Spleen (tissue), 11 donors: Measurements from ENCODE around the gene PRKCA. TPM values are rescaled to one million over a fixed set of nuclear protein-coding genes. Genes with fewer than 3 reads are reported as not detected.

Source experiments
- DNase-seq: peaks from one replicate; pipeline ENCODE4 v3.0.0-alpha.2; 2020
- H3K27ac ChIP-seq, 8 donors: fragments of 200-600 bp; sonication (generic) in 7 of 8; 1 replicate in 4 of 8; 2 replicates in 4 of 8; pipeline versions ENCODE4 v1.5.0 to v1.8.0; 2016 to 2021; ENCODE audit warnings: inconsistent platforms in 4 of 8, mild to moderate bottlenecking in 4 of 8, moderate library complexity in 1 of 8
- H3K27me3 ChIP-seq, 7 donors: fragments of 200-600 bp; sonication (generic) in 6 of 7; replicated peaks in 1 of 7; 1 replicate in 4 of 7; 2 replicates in 3 of 7; pipeline versions ENCODE4 v1.5.0 to v1.8.0; 2016 to 2021; ENCODE audit warnings: inconsistent platforms in 3 of 7, mild to moderate bottlenecking in 1 of 7
- H3K36me3 ChIP-seq, 6 donors: fragments of 200-600 bp; sonication (generic) in 5 of 6; 1 replicate in 4 of 6; 2 replicates in 2 of 6; pipeline versions ENCODE4 v1.5.0 to v1.8.0; 2016 to 2021; ENCODE audit warnings: inconsistent platforms in 2 of 6
- H3K4me1 ChIP-seq, 6 donors: fragments of 200-600 bp; sonication (generic) in 5 of 6; 1 replicate in 3 of 6; 2 replicates in 3 of 6; pipeline versions ENCODE4 v1.5.0 to v1.8.0; 2016 to 2021; ENCODE audit warnings: inconsistent platforms in 3 of 6
- H3K4me3 ChIP-seq, 8 donors: fragments of 200-600 bp; sonication (generic) in 7 of 8; 1 replicate in 4 of 8; 2 replicates in 4 of 8; pipeline versions ENCODE4 v1.5.0 to v1.8.0; 2016 to 2021; ENCODE audit warnings: inconsistent platforms in 4 of 8, mild to moderate bottlenecking in 4 of 8, moderate library complexity in 2 of 8
- H3K9me3 ChIP-seq, 8 donors: fragments of 200-600 bp; sonication (generic) in 7 of 8; 1 replicate in 4 of 8; 2 replicates in 4 of 8; pipeline versions ENCODE4 v1.5.0 to v1.8.0; 2016 to 2021; ENCODE audit warnings: inconsistent platforms in 4 of 8
- CTCF ChIP-seq, 11 experiments: fragments of 200-600 bp in 7 of 11; fragments of 450-650 bp in 4 of 11; sonication (generic) in 4 of 11; IDR thresholded peaks in 8 of 11; conservative IDR thresholded peaks in 3 of 11; 1 replicate in 7 of 11; 2 replicates in 4 of 11; pipeline versions ENCODE4 v1.4.0 to v1.8.0; 2016 to 2021; ENCODE audit warnings: antibody characterized with exemption in 11 of 11, inconsistent platforms in 4 of 11, mild to moderate bottlenecking in 1 of 11
- POLR2A ChIP-seq, 3 donors: fragments of 450-650 bp; IDR thresholded peaks; one replicate each; pipeline ENCODE4 v1.5.1; 2017; ENCODE audit warnings: antibody characterized with exemption in 3 of 3, mild to moderate bottlenecking in 1 of 3
- POLR2AphosphoS5 ChIP-seq, 3 donors: sonication (generic); formaldehyde crosslinking; IDR thresholded peaks; one replicate each; pipeline ENCODE4 v1.5.1; 2017; ENCODE audit warnings: antibody characterized with exemption in 3 of 3
- WGBS, 5 donors: extraction: QIAGEN DNeasy Blood & Tissue Kit in 3 of 5; methylation state at CpG; one replicate each; pipeline versions ENCODE4 v1.1.5 to v1.1.7; 2013 to 2018; 5-methylcytosine and 5-hydroxymethylcytosine counted together
- intact Hi-C: fragments of 100-400 bp; cut with DNase I; formaldehyde crosslinking; loops from one replicate; pipeline ENCODE4 v1.15.0; 2023; ENCODE audit warnings: low total_unique reads
- polyA plus RNA-seq, 3 donors: library from polyadenylated mRNA; stranded (reverse); fragments of 200-250 nt; gene quantifications; one replicate each; pipeline ENCODE4 v1.2.1, GENCODE V29; 2013
- total RNA-seq, 7 donors: library from RNA; depleted of rRNA in 3 of 7; stranded (reverse); fragments of >200 nt in 3 of 7; fragmentation: NEBNext Ultra II Directional in 4 of 7; extraction: Animal tissue kit (Norgen Biotek cat#: 25700) in 4 of 7; gene quantifications; one replicate each; pipeline versions ENCODE4 v1.1.0 to v1.2.1, GENCODE V29; 2016 to 2021
- donor health status: healthy with polysubstance abuse.
- donor health status: DM: no; HTN: no; CAD: no; lungs with moderate emphysema.
- donor health status: DM: no; HTN: no; CAD: no.
- donor health status: Bipolar disorder and iron deficiency.
- donor health status: healthy.
- donor health status: DM: no; HTN: no; CAD: no.
- donor health status: DM: yes; HTN: yes; CAD: no.

Gene PRKCA
- total and polyA plus RNA-seq, 10 donors: 1.7 to 59.7 (median 31.2) TPM

- Histone ChIP-seq H3K27ac (no peak overlapping the region), H3K36me3 (no peaks in the 10 kb centered on the region), H3K4me1 (peaks cover 9 to 23% (median 17%) of the 10 kb centered on the region in 6 donors), H3K9me3 (no peaks in the 10 kb centered on the region), H3K4me3 (no peak overlapping the region), H3K27me3 (no peaks in the 10 kb centered on the region)
- no peak for DNase-seq
- WGBS, 5 donors: 82 to 91% (median 85%) methylated on average over 2 of the region's 2 CpGs
- intact Hi-C loops: no loop called here
- no peak for TF ChIP-seq CTCF (IDR thresholded peaks at IDR 0.05 in 8 of 11, conservative IDR thresholded peaks at IDR 0.05 in 3 of 11)
- no peak for TF ChIP-seq POLR2A (IDR thresholded peaks at IDR 0.05)
- TF ChIP-seq POLR2AphosphoS5 (IDR thresholded peaks at IDR 0.05): no peak
Measured at GRCh38 chr17:66367107-66367506, 64.7 kb downstream of the PRKCA start.

GRCh38 chr17:66369830-66370229 is 67.4 kb downstream of the PRKCA start:
- intact Hi-C loops: no loop called here
- Histone ChIP-seq H3K27me3 (no peaks in the 10 kb centered on the region), H3K36me3 (no peaks in the 10 kb centered on the region), H3K4me1 (peaks cover 9 to 31% (median 19%) of the 10 kb centered on the region in 6 donors), H3K27ac (no peak overlapping the region), H3K9me3 (no peaks in the 10 kb centered on the region), H3K4me3 (no peak overlapping the region)
- no peak for DNase-seq
- TF ChIP-seq POLR2AphosphoS5 (IDR thresholded peaks at IDR 0.05) (no peak), CTCF (IDR thresholded peaks at IDR 0.05 in 8 of 11, conservative IDR thresholded peaks at IDR 0.05 in 3 of 11) (no peak), POLR2A (IDR thresholded peaks at IDR 0.05) (no peak)
- 87 to 97% (median 93%) methylated on average over 4 of the region's 4 CpGs for WGBS, 5 donors

- Histone ChIP-seq H3K4me3 (no peak overlapping the region), H3K27ac (no peak overlapping the region), H3K27me3 (no peaks in the 10 kb centered on the region), H3K9me3 (no peaks in the 10 kb centered on the region), H3K4me1 (peaks cover 0 to 22% (median 10%) of the 10 kb centered on the region in 6 donors), H3K36me3 (no peaks in the 10 kb centered on the region)
- intact Hi-C loops: no loop called here
- TF ChIP-seq POLR2AphosphoS5 (IDR thresholded peaks at IDR 0.05) (no peak), CTCF (IDR thresholded peaks at IDR 0.05 in 8 of 11, conservative IDR thresholded peaks at IDR 0.05 in 3 of 11) (no peak), POLR2A (IDR thresholded peaks at IDR 0.05) (no peak)
- DNase-seq: no peak
- 94 to 98% (median 96%) methylated on average over 7 of the region's 7 CpGs for WGBS, 5 donors
Measured at GRCh38 chr17:66371561-66371960, 69.1 kb downstream of the PRKCA start.

GRCh38 chr17:66372182-66372581 is 69.8 kb downstream of the PRKCA start:
- H3K9me3 ChIP-seq: no peaks in the 10 kb centered on the region
- intact Hi-C loops: no loop called here
- no peak overlapping the region for H3K27ac ChIP-seq
- H3K36me3 ChIP-seq: no peaks in the 10 kb centered on the region
- no peaks in the 10 kb centered on the region for H3K27me3 ChIP-seq
- no peak for TF ChIP-seq CTCF (IDR thresholded peaks at IDR 0.05 in 8 of 11, conservative IDR thresholded peaks at IDR 0.05 in 3 of 11)
- TF ChIP-seq POLR2AphosphoS5 (IDR thresholded peaks at IDR 0.05): no peak
- TF ChIP-seq POLR2A (IDR thresholded peaks at IDR 0.05): no peak
- H3K4me3 ChIP-seq: no peak overlapping the region
- WGBS, 5 donors: 82 to 93% (median 91%) methylated on average over 5 of the region's 5 CpGs
- no peak for DNase-seq
- H3K4me1 ChIP-seq: peaks cover 0 to 22% (median 10%) of the 10 kb centered on the region in 6 donors
